DOHH2 (cell line): ENCODE results near the gene ABCA1.

Experiments
- H3F3A ChIP-seq: fragments of 200-600 bp; sonication (generic), shearing (Covaris generic); 2 replicates; pipeline ENCODE4 v1.6.0; 2016; ENCODE audit warnings: antibody characterized with exemption, mild to moderate bottlenecking; ENCODE audit not compliant: control insufficient read depth, insufficient read depth
- H3K27ac ChIP-seq: fragments of 200-600 bp; sonication (generic); 2 replicates; pipeline ENCODE4 v1.5.1; 2014; ENCODE audit warnings: low read depth, mild to moderate bottlenecking, low read length, moderate library complexity
- H3K27me3 ChIP-seq: fragments of 200-600 bp; sonication (generic); 2 replicates; pipeline ENCODE4 v1.6.1; 2014; ENCODE audit warnings: mild to moderate bottlenecking, low read length, mixed read lengths; ENCODE audit not compliant: control insufficient read depth
- H3K36me3 ChIP-seq: fragments of 200-600 bp; sonication (generic); 2 replicates; pipeline ENCODE4 v1.6.1; 2014; ENCODE audit warnings: mild to moderate bottlenecking, low read length, moderate library complexity, mixed read lengths; ENCODE audit not compliant: control insufficient read depth
- H3K4me1 ChIP-seq: fragments of 200-600 bp; sonication (generic); 2 replicates; pipeline ENCODE4 v1.6.1; 2014; ENCODE audit warnings: mild to moderate bottlenecking, low read length, mixed read lengths; ENCODE audit not compliant: control insufficient read depth
- H3K4me2 ChIP-seq: fragments of 200-600 bp; sonication (generic); 2 replicates; pipeline ENCODE4 v1.6.0; 2014; ENCODE audit warnings: mild to moderate bottlenecking, low read length, moderate library complexity
- H3K4me3 ChIP-seq: fragments of 200-600 bp; sonication (generic); 2 replicates; pipeline ENCODE4 v1.5.1; 2014; ENCODE audit warnings: mild to moderate bottlenecking, low read length, mixed read lengths
- H3K79me2 ChIP-seq: fragments of 200-600 bp; sonication (generic); 2 replicates; pipeline ENCODE4 v1.6.1; 2014; ENCODE audit warnings: mild to moderate bottlenecking, low read length, mixed read lengths; ENCODE audit not compliant: control insufficient read depth
- H3K9me2 ChIP-seq: fragments of 200-600 bp; sonication (generic); replicated peaks from 2 replicates; pipeline ENCODE4 v1.6.1; 2014; ENCODE audit warnings: mild to moderate bottlenecking, low read length, mixed read lengths; ENCODE audit not compliant: control insufficient read depth
- H3K9me3 ChIP-seq: fragments of 200-600 bp; sonication (generic); 2 replicates; pipeline ENCODE4 v1.6.1; 2014; ENCODE audit warnings: antibody characterized with exemption, low read length, mixed read lengths; ENCODE audit not compliant: control insufficient read depth, insufficient read depth
- H4K20me1 ChIP-seq: fragments of 200-600 bp; sonication (generic); 2 replicates; pipeline ENCODE4 v1.6.0; 2014; ENCODE audit warnings: low read depth, mild to moderate bottlenecking, antibody characterized with exemption, low read length, moderate library complexity; ENCODE audit not compliant: control insufficient read depth, insufficient read depth
- EZH2phosphoT487 ChIP-seq: fragments of 200-600 bp; sonication (generic); IDR thresholded peaks from 2 replicates; pipeline ENCODE4 v1.6.1; 2017; ENCODE audit warnings: borderline replicate concordance, mild to moderate bottlenecking, antibody characterized with exemption, low read length, moderate library complexity, mixed read lengths
- TF ChIP-seq, protein P1 (sequence below): fragments of 200-600 bp; sonication (generic); IDR thresholded peaks from one replicate; pipeline ENCODE4 v1.5.1; 2014; ENCODE audit warnings: antibody characterized with exemption, mild to moderate bottlenecking, low read depth, low read length; ENCODE audit not compliant: poor library complexity, severe bottlenecking

The ABCA1 gene

DNA sequence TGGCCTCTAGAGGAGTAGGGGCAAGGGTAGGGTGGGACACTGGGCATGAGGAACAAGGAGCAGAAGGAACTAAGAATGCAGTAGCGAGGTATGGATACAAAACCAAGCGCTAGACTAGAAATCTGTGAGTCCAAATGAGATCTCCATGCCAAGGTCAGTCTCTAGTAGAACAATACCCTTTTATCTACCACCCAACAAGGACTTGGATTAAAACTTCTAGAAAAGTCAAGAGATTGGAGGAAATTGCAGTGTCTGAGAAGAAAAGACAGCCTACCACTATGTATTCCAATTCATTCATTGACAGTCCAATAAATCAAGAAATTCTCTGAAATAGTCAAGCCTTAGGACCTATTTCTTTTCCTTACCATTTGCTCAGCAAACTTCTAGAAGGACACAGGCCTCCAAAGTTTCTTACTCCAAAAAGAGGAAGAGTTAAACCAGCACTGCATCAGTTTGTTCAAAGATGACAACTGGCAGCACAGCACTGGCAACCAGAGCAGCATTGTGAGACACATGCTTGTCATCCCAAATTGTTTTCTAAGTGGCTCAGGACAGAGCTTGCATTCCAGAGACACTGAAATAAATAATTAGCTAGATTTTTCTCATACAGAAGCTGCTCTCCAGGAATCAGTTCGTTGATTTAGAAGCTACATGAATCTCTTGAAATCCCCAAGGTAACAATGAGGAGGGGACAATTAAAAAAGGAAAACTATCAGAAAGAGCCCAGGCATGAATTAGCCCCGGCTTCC, 22.6 kb downstream of the ABCA1 start:
- H4K20me1 ChIP-seq, result no peaks in the 10 kb centered on the region
- H3K27ac ChIP-seq, result no peak overlapping the region
- no peaks in the 10 kb centered on the region for H3K27me3 ChIP-seq
- peaks cover 91% of the 10 kb centered on the region for H3K79me2 ChIP-seq
- H3F3A ChIP-seq, result no peaks in the 10 kb centered on the region; the same call in 1 of the 2 replicates
- H3K4me2 ChIP-seq, result no peak overlapping the region
- H3K9me3 ChIP-seq, result no peaks in the 10 kb centered on the region
- H3K4me3 ChIP-seq, result no peak overlapping the region
- H3K36me3 ChIP-seq, result peaks cover 34% of the 10 kb centered on the region
- TF ChIP-seq, protein P1, sequence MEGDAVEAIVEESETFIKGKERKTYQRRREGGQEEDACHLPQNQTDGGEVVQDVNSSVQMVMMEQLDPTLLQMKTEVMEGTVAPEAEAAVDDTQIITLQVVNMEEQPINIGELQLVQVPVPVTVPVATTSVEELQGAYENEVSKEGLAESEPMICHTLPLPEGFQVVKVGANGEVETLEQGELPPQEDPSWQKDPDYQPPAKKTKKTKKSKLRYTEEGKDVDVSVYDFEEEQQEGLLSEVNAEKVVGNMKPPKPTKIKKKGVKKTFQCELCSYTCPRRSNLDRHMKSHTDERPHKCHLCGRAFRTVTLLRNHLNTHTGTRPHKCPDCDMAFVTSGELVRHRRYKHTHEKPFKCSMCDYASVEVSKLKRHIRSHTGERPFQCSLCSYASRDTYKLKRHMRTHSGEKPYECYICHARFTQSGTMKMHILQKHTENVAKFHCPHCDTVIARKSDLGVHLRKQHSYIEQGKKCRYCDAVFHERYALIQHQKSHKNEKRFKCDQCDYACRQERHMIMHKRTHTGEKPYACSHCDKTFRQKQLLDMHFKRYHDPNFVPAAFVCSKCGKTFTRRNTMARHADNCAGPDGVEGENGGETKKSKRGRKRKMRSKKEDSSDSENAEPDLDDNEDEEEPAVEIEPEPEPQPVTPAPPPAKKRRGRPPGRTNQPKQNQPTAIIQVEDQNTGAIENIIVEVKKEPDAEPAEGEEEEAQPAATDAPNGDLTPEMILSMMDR, result no peak
- TF ChIP-seq EZH2phosphoT487, result no peak
- H3K9me2 ChIP-seq, result no peaks in the 10 kb centered on the region
- H3K4me1 ChIP-seq, result peaks cover 67% of the 10 kb centered on the region

DNA sequence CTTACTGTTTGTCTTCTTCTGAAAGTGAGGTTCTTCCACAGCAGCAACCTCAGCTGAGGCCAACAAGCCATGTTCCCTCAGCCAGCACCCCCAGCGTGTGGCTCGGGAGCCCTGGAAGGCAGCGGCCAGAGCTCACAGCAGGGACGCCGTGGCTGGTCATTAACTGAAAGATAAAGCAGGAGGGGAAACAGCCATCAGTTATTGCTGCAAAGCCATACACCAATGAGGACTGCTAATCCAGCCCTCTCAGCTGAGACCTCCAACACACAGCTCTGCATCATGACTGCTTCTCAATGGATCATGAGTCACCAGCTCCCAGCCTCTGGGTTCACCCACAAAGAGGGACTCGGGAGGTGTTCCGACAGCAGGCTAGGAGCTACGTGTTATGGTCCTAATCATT, 24.3 kb downstream of the ABCA1 start:
- Histone ChIP-seq H3K9me2 (no peaks in the 10 kb centered on the region), H3K79me2 (peaks cover 87% of the 10 kb centered on the region), H3K36me3 (peaks cover 39% of the 10 kb centered on the region), H3K27ac (no peak overlapping the region), H3K9me3 (no peaks in the 10 kb centered on the region), H3K27me3 (no peaks in the 10 kb centered on the region), H3K4me2 (no peak overlapping the region), H3K4me1 (peaks cover 50% of the 10 kb centered on the region), H3K4me3 (no peak overlapping the region), H4K20me1 (no peaks in the 10 kb centered on the region), H3F3A (no peaks in the 10 kb centered on the region; the same call in 1 of the 2 replicates)
- TF ChIP-seq, protein P1, result no peak
- TF ChIP-seq EZH2phosphoT487, result no peak

DNA sequence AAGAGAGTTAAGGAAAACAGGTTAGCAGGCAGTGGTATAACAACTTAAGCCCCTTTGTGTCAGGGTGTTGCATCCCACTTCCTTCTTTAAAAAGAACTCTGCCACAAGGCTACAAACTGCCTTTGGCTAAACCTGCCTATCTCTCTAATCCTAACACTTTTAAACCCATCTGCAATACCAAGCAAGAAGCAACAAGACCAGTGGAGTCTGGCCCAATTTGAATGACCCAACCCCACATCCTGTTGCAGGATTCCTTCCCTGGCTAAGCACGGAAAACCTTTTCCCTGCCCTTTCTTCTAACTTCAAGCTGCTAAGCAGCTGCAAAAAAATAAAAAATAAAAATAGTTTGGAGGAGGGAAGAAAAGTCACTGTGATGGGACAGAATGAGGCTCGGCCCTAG, 27.1 kb downstream of the ABCA1 start:
- Histone ChIP-seq H3K9me2 (no peaks in the 10 kb centered on the region), H3K79me2 (peaks cover 78% of the 10 kb centered on the region), H4K20me1 (no peaks in the 10 kb centered on the region), H3K27me3 (no peaks in the 10 kb centered on the region), H3K4me2 (no peak overlapping the region), H3F3A (no peaks in the 10 kb centered on the region; the same call in 1 of the 2 replicates), H3K4me3 (no peak overlapping the region), H3K27ac (no peak overlapping the region), H3K9me3 (no peaks in the 10 kb centered on the region), H3K4me1 (peaks cover 39% of the 10 kb centered on the region), H3K36me3 (peaks cover 48% of the 10 kb centered on the region)
- no peak for TF ChIP-seq EZH2phosphoT487
- TF ChIP-seq, protein P1, result no peak
